Sigmoid colon (tissue), 7 donors: ENCODE measurements around the gene NCS1. TPM values are rescaled to one million over a fixed set of nuclear protein-coding genes. Genes with fewer than 3 reads are reported as not detected.
A peak's percentile ranks its signal among the peaks of the same experiment; 100 is the strongest.
"Not testable (repeated sequence)": the region's sequence is repeated elsewhere in the genome, so short reads cannot be mapped to it uniquely, and the experiment has no call there.

Source experiments
- DNase-seq: peaks from one replicate; pipeline ENCODE4 v3.0.0-alpha.2; 2019
- H3K27ac ChIP-seq, 4 donors: fragments of 200-600 bp; sonication (generic); one replicate each; pipeline ENCODE4 v1.5.1; 2016 to 2019; ENCODE audit warnings: mild to moderate bottlenecking in 1 of 4
- H3K27me3 ChIP-seq, 3 donors: fragments of 200-600 bp; sonication (generic); one replicate each; pipeline ENCODE4 v1.5.1; 2019; ENCODE audit warnings: mild to moderate bottlenecking in 1 of 3
- H3K36me3 ChIP-seq, 4 donors: fragments of 200-600 bp; sonication (generic); one replicate each; pipeline ENCODE4 v1.5.1; 2016 to 2019
- H3K4me1 ChIP-seq, 4 donors: fragments of 200-600 bp; sonication (generic); one replicate each; pipeline ENCODE4 v1.5.1; 2017 to 2019
- H3K4me3 ChIP-seq, 4 donors: fragments of 200-600 bp; sonication (generic); one replicate each; pipeline ENCODE4 v1.5.1; 2017 to 2019; ENCODE audit warnings: mild to moderate bottlenecking in 2 of 4, moderate library complexity in 1 of 4
- H3K9me3 ChIP-seq, 4 donors: fragments of 200-600 bp in 3 of 4; sonication (generic) in 3 of 4; one replicate each; pipeline versions ENCODE4 v1.5.1 to v1.6.1; 2013 to 2019
- EP300 ChIP-seq, 4 donors: sonication (generic); formaldehyde crosslinking; IDR thresholded peaks; one replicate each; pipeline ENCODE4 v1.6.1; 2017; ENCODE audit warnings: antibody characterized with exemption in 4 of 4
- POLR2A ChIP-seq, 2 donors: fragments of 450-650 bp; IDR thresholded peaks; one replicate each; pipeline ENCODE4 v1.6.1; 2016; ENCODE audit warnings: antibody characterized with exemption in 2 of 2, mild to moderate bottlenecking in 2 of 2, moderate library complexity in 2 of 2
- POLR2AphosphoS5 ChIP-seq, 4 donors: sonication (generic); formaldehyde crosslinking; IDR thresholded peaks; one replicate each; pipeline ENCODE4 v1.6.1; 2017; ENCODE audit warnings: antibody characterized with exemption in 4 of 4
- WGBS, 2 donors: extraction: QIAGEN DNeasy Blood & Tissue Kit; methylation state at CpG; one replicate each; pipeline ENCODE4 v1.1.7; 2013; 5-methylcytosine and 5-hydroxymethylcytosine counted together
- intact Hi-C: fragments of 100-400 bp; cut with DNase I; formaldehyde crosslinking; loops from one replicate; pipeline ENCODE4 v1.15.1; 2023
- polyA plus RNA-seq, 3 donors: library from polyadenylated mRNA; stranded (reverse); fragments of 200-250 nt; gene quantifications; one replicate each; pipeline ENCODE4 v1.2.3, GENCODE V29; 2013
- total RNA-seq, 4 donors: library from RNA; depleted of rRNA; stranded (reverse); fragments of >200 nt; gene quantifications; one replicate each; pipeline ENCODE4 v1.1.0, GENCODE V29; 2016
- TF ChIP-seq, protein P1 (sequence below), 4 experiments: fragments of 450-650 bp in 3 of 4; fragments of 200-600 bp in 1 of 4; IDR thresholded peaks; one replicate each; pipeline ENCODE4 v1.5.1; 2016 to 2019; ENCODE audit warnings: antibody characterized with exemption in 4 of 4, mild to moderate bottlenecking in 3 of 4, moderate library complexity in 2 of 4
- donor health status: healthy with polysubstance abuse.
- donor health status: Bipolar disorder and iron deficiency.
- donor health status: healthy.

Gene NCS1
- total and polyA plus RNA-seq, 7 donors: 0.69 to 133 (median 78.5) TPM

DNA sequence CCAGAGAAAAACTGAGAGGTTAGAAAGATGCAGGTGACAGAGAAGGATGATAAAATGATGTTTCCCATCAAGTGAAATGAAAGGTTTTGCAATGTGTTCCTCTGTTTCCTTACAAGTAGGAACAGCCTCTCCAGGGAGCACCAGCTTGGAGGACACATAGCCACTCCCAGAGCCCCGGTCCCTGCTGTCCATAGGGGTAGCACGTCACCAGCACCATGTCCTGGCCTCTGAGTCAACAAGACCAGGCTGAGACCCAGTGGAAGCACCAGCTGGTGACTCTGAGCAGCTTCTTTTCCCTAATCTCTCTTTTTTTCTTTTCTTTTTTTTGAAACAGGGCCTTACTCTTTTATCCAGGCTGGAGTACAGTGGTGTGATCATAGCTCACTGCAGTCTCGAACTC, 73.9 kb downstream of the NCS1 start:
- no peak overlapping the region for H3K27ac ChIP-seq
- intact Hi-C loops: no loop called here
- no peak overlapping the region for H3K4me3 ChIP-seq
- H3K4me1 ChIP-seq: peaks cover 0 to 13% (median 11%) of the 10 kb centered on the region in 4 donors
- no peaks in the 10 kb centered on the region for H3K36me3 ChIP-seq
- no peak for TF ChIP-seq EP300 (IDR thresholded peaks at IDR 0.05)
- TF ChIP-seq, protein P1, sequence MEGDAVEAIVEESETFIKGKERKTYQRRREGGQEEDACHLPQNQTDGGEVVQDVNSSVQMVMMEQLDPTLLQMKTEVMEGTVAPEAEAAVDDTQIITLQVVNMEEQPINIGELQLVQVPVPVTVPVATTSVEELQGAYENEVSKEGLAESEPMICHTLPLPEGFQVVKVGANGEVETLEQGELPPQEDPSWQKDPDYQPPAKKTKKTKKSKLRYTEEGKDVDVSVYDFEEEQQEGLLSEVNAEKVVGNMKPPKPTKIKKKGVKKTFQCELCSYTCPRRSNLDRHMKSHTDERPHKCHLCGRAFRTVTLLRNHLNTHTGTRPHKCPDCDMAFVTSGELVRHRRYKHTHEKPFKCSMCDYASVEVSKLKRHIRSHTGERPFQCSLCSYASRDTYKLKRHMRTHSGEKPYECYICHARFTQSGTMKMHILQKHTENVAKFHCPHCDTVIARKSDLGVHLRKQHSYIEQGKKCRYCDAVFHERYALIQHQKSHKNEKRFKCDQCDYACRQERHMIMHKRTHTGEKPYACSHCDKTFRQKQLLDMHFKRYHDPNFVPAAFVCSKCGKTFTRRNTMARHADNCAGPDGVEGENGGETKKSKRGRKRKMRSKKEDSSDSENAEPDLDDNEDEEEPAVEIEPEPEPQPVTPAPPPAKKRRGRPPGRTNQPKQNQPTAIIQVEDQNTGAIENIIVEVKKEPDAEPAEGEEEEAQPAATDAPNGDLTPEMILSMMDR (IDR thresholded peaks at IDR 0.05): no peak
- TF ChIP-seq POLR2A (IDR thresholded peaks at IDR 0.05): no peak
- no peak for TF ChIP-seq POLR2AphosphoS5 (IDR thresholded peaks at IDR 0.05)
- 83 to 91% methylated on average over 3 of the region's 3 CpGs for WGBS, 2 donors
- H3K9me3 ChIP-seq: no peaks in the 10 kb centered on the region
- H3K27me3 ChIP-seq: no peaks in the 10 kb centered on the region
- peak; percentile 36 for DNase-seq

DNA sequence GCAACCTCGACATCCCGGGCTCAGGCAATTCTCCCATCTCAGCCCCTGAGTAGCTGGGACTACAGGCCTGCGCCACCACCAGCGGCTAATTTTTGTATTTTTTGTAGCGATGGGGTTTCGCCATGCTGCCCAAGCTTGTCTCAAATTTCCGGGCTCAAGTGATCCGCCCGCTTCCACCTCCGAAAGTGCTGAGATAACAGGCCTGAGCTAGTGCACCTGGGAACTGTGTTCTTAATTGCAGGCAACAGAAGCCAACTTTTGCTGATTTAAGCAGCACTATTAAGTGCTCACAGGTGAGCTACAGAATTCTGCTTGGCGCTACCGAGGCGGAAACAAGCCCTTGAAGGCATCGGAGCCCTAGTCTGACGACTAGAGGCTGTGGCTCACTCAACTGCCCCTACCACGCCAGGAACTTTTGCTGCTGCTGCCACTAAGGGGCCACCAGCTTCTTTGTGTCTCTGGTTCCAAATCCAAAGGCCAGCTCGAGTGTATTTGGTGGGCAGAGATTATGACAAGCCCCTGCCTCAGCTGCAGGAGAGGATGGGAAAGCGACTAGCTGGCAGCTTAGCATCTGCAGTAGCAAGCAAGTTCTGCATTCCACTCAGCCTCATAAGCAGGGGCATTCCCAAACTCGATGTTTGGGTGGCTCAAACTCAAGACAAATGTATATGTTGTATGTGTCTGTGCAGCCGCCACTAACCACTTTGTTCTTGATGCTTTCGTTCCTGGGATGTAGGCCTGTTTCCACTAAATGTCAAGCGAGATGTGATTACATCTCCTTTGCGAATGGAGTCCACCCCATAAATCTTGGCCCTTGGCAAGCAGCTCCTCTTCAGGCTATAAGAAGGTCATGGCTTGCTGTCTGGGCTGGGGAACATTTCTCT, 82.8 kb downstream of the NCS1 start:
- H3K4me3 ChIP-seq: no peak overlapping the region
- intact Hi-C loops: no loop called here
- 83 to 86% methylated on average over 23 of the region's 23 CpGs for WGBS, 2 donors
- no peaks in the 10 kb centered on the region for H3K9me3 ChIP-seq
- peak; percentile 39 for DNase-seq
- peak overlapping the region in 1 of 4 donors; percentile 40 for H3K27ac ChIP-seq
- TF ChIP-seq EP300 (IDR thresholded peaks at IDR 0.05): no peak
- no peak for TF ChIP-seq POLR2AphosphoS5 (IDR thresholded peaks at IDR 0.05)
- TF ChIP-seq, protein P1 (IDR thresholded peaks at IDR 0.05): no peak
- TF ChIP-seq POLR2A (IDR thresholded peaks at IDR 0.05): no peak
- H3K4me1 ChIP-seq: peaks cover 0 to 14% (median 4%) of the 10 kb centered on the region in 4 donors
- H3K36me3 ChIP-seq: no peaks in the 10 kb centered on the region
- no peaks in the 10 kb centered on the region for H3K27me3 ChIP-seq

DNA sequence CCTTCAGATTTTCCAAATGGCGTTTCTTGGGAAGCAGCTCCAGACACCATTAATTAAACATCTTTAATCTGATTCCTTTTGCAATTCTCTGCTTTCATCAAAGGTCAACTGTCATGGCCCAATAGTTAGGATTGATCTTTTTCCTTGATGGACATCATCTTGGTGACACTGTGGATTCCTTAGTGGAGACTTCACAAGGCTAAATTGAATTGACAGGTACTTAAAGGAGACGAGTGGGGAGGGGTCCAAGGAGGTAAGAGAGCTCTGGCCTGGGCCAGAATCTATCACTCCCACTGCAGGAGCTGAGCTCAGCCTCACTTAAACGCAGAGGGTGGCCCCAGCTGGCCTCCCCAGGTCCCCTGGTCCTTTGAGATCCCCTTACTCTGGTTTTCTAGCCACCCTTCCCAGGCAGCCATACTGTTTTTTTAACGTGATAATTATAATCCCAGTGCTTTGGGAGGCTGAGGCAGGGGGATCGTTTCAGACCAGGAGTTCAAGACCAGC, 83.5 kb downstream of the NCS1 start:
- TF ChIP-seq, protein P1 (IDR thresholded peaks at IDR 0.05): no peak
- TF ChIP-seq EP300 (IDR thresholded peaks at IDR 0.05) (no peak), POLR2AphosphoS5 (IDR thresholded peaks at IDR 0.05) (no peak), POLR2A (IDR thresholded peaks at IDR 0.05) (no peak)
- no peak overlapping the region for H3K4me3 ChIP-seq
- peak overlapping the region in 1 of 4 donors; percentile 40 for H3K27ac ChIP-seq
- WGBS, 2 donors: 61 to 71% methylated on average over 5 of the region's 5 CpGs
- peak; percentile 42 for DNase-seq
- H3K27me3 ChIP-seq: no peaks in the 10 kb centered on the region
- peaks cover 0 to 19% (median 9%) of the 10 kb centered on the region in 4 donors for H3K4me1 ChIP-seq
- H3K9me3 ChIP-seq: no peaks in the 10 kb centered on the region
- intact Hi-C loops: no loop called here
- no peaks in the 10 kb centered on the region for H3K36me3 ChIP-seq

DNA sequence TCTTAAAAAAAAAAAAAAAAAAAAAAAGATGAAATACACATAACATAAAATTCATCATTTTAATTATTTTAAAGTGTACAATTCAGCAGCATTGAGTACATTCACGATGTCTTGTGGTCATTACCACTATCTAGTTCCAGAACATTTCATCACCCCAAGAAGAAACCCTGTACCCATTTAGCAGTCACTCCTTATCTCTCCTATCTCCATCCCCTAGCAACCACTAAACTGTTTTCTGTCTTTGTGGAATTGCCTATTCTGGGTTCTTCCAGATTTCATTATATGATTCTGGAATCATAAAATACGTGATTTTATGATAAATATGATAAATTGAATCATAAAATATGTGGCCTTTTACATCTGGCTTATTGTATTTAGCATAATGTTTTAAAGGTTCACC, 84.4 kb downstream of the NCS1 start:
- intact Hi-C loops: no loop called here
- H3K4me1 ChIP-seq: peaks cover 0 to 29% (median 18%) of the 10 kb centered on the region in 4 donors
- H3K27ac ChIP-seq: no peak overlapping the region
- H3K9me3 ChIP-seq: no peaks in the 10 kb centered on the region
- no peak for DNase-seq
- 23 to 70% methylated on average over 2 of the region's 2 CpGs for WGBS, 2 donors
- no peaks in the 10 kb centered on the region for H3K27me3 ChIP-seq
- TF ChIP-seq POLR2A (IDR thresholded peaks at IDR 0.05): no peak
- TF ChIP-seq EP300 (IDR thresholded peaks at IDR 0.05): no peak
- TF ChIP-seq, protein P1 (IDR thresholded peaks at IDR 0.05): no peak
- no peak for TF ChIP-seq POLR2AphosphoS5 (IDR thresholded peaks at IDR 0.05)
- H3K4me3 ChIP-seq: no peak overlapping the region
- H3K36me3 ChIP-seq: no peaks in the 10 kb centered on the region

DNA sequence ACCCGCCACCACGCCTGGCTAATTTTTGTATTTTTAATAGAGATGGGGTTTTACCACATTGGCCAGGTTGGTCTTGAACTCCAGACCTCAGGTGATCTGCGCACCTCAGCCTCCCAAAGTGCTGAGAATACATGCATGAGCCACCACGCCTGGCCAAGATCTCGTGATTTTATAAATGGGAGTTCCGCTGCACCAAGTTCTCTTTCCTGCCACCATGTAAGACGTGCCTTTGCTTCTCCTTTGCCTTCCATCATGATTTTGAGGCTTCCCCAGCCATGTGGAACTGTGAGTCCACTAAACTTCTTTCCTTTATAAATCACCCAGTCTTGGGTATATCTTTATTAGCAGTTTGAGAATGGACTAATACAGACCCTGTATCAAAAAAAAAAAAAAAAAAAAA, 85.9 kb downstream of the NCS1 start:
- H3K36me3 ChIP-seq, H3K4me3 ChIP-seq, H3K9me3 ChIP-seq, H3K27ac ChIP-seq, H3K27me3 ChIP-seq, intact Hi-C loops: not testable (repeated sequence)
- DNase-seq: peak; percentile 10
- 93 to 94% methylated on average over 7 of the region's 7 CpGs for WGBS, 2 donors
- H3K4me1 ChIP-seq: peaks cover 0 to 44% (median 32%) of the 10 kb centered on the region in 4 donors
